H1 (cell line): Measurements from ENCODE around the gene TMEM63A. TPM values are rescaled to one million over a fixed set of nuclear protein-coding genes. Genes with fewer than 3 reads are reported as not detected.

Source experiments
- ASH2L ChIP-seq: fragments of 200-600, 300-600 bp; sonication (generic); IDR thresholded peaks from one replicate; pipeline ENCODE4 v1.7.1; 2017; ENCODE audit warnings: low read length
- ATF2 ChIP-seq: IDR thresholded peaks from 2 replicates; pipeline ENCODE4 v1.6.1; 2012; ENCODE audit warnings: low read length, inconsistent platforms
- CHD7 ChIP-seq: fragments of 300-600 bp; sonication (generic); IDR thresholded peaks from 2 replicates; pipeline ENCODE4 v1.7.1; 2012; ENCODE audit warnings: low read length, moderate library complexity, mild to moderate bottlenecking, inconsistent platforms; ENCODE audit not compliant: insufficient replicate concordance
- SP2 ChIP-seq: IDR thresholded peaks from 2 replicates; pipeline ENCODE4 v1.6.1; 2012; ENCODE audit warnings: mild to moderate bottlenecking, low read length, inconsistent platforms
- SUZ12 ChIP-seq: fragments of 200-600 bp; sonication (generic); IDR thresholded peaks from 2 replicates; pipeline ENCODE4 v1.6.1; 2012; ENCODE audit warnings: mild to moderate bottlenecking, inconsistent platforms, low read length, moderate library complexity, mixed read lengths
- TEAD4 ChIP-seq: IDR thresholded peaks from 2 replicates; pipeline ENCODE4 v1.6.1; 2012; ENCODE audit warnings: low read depth, low read length, inconsistent platforms, mixed read lengths
- polyA plus RNA-seq, 7 experiments: library from polyadenylated mRNA; depleted of rRNA in 3 of 7; stranded (reverse) in 5 of 7; unstranded in 2 of 7; fragments of >200 nt in 5 of 7; fragments of 200-250 nt in 2 of 7; gene quantifications; 1 replicate in 5 of 7; 2 replicates in 1 of 7; 4 replicates in 1 of 7; pipeline versions ENCODE4 v1.2.1 to v1.2.3, GENCODE V29; 2011 to 2013; ENCODE audit warnings: missing spikeins in 2 of 7, mixed read lengths in 2 of 7
- total RNA-seq: library from RNA; stranded (reverse); fragmentation: NEBNext Ultra II Directional; extraction: Animal tissue kit (Norgen Biotek cat#: 25700); gene quantifications from 2 replicates; pipeline ENCODE4 v1.2.1, GENCODE V29; 2021

Gene TMEM63A
- total and polyA plus RNA-seq, 2 of the 8 experiments (the other 6 are each of a cell fraction or from before 2014, with no cell fraction given), result 26.1 to 55.4 TPM

GRCh38 chr1:225870911-225871310 is 11.3 kb downstream of the TMEM63A start (continued):
- TF ChIP-seq SP2 (no peak), ATF2 (no peak), ASH2L (no peak), CHD7 (no peak), SUZ12 (no peak), TEAD4 (no peak)
